GM20431 (cell line): Measurements from ENCODE around the gene CCDC102A.
"Not testable (repeated sequence)": the region's sequence is repeated elsewhere in the genome, so short reads cannot be mapped to it uniquely, and the experiment has no call there.

Experiments
- in situ Hi-C: fragments of 300-500 bp; cut with MseI, MboI; formaldehyde crosslinking; loops from one replicate; pipeline ENCODE4 v1.15.0; 2020; ENCODE audit warnings: low sequenced_read_pairs; ENCODE audit not compliant: unreplicated experiment

The CCDC102A gene

GRCh38 chr16:57567691-57568090 is 31.3 kb upstream of the CCDC102A start:
- in situ Hi-C loops, result no loop called here

- in situ Hi-C loops, result no loop called here
Measured at GRCh38 chr16:57566436-57566835, 30.1 kb upstream of the CCDC102A start.

GRCh38 chr16:57565461-57565860 is 29.1 kb upstream of the CCDC102A start:
- in situ Hi-C loops, result no loop called here

- in situ Hi-C loops, result no loop called here
Measured at GRCh38 chr16:57564571-57565270, 28.4 kb upstream of the CCDC102A start.

- in situ Hi-C loops, result no loop called here
Measured at GRCh38 chr16:57563761-57564160, 27.4 kb upstream of the CCDC102A start.

- in situ Hi-C loops, result no loop called here
Measured at GRCh38 chr16:57563487-57563750, 27.0 kb upstream of the CCDC102A start.

- in situ Hi-C loops, result no loop called here
Measured at GRCh38 chr16:57562669-57563486, 26.5 kb upstream of the CCDC102A start.

GRCh38 chr16:57562066-57562465 is 25.7 kb upstream of the CCDC102A start:
- in situ Hi-C loops, result no loop called here

GRCh38 chr16:57559072-57559790 is 22.9 kb upstream of the CCDC102A start:
- in situ Hi-C loops, result no loop called here

- in situ Hi-C loops, result no loop called here
Measured at GRCh38 chr16:57556941-57557541, 20.7 kb upstream of the CCDC102A start.

GRCh38 chr16:57555831-57556230 is 19.5 kb upstream of the CCDC102A start:
- in situ Hi-C loops, result no loop called here

- in situ Hi-C loops, result no loop called here
Measured at GRCh38 chr16:57551057-57551456, 14.7 kb upstream of the CCDC102A start.

GRCh38 chr16:57549730-57550129 is 13.4 kb upstream of the CCDC102A start:
- in situ Hi-C loops, result no loop called here

GRCh38 chr16:57548408-57548807 is 12.0 kb upstream of the CCDC102A start:
- in situ Hi-C loops, result no loop called here

GRCh38 chr16:57547524-57547923 is 11.2 kb upstream of the CCDC102A start:
- in situ Hi-C loops, result not testable (repeated sequence)

- in situ Hi-C loops, result no loop called here
Measured at GRCh38 chr16:57544124-57544653, 7.8 kb upstream of the CCDC102A start.

GRCh38 chr16:57541754-57542435 is 5.5 kb upstream of the CCDC102A start:
- in situ Hi-C loops, result no loop called here

GRCh38 chr16:57540906-57541753 is 4.8 kb upstream of the CCDC102A start:
- in situ Hi-C loops, result no loop called here

- in situ Hi-C loops, result no loop called here
Measured at GRCh38 chr16:57540387-57540786, 4.0 kb upstream of the CCDC102A start.
